ENCODE results near the gene SH3RF1.

- TF ChIP-seq CTCF (IDR thresholded peaks at IDR 0.05) (no peak), POLR2A (IDR thresholded peaks at IDR 0.05) (no peak)
These were observed 177.8 kb downstream of the SH3RF1 start for GRCh38 chr4:169092889-169093522.

Measured in uterus (tissue), 2 donors.